Central memory CD8-positive, alpha-beta T cell (primary cell): ENCODE results near the gene AIG1.

Experiments used
- ATAC-seq: fragments of 150-1000 bp; cut with Tn5 transposase; replicated peaks from 2 replicates; pipeline ENCODE4 v1.10.0; 2022; ENCODE audit warnings: mild to moderate bottlenecking, moderate FRiP score, moderate number of reproducible peaks; ENCODE audit not compliant: poor library complexity, severe bottlenecking; ENCODE audit errors: extremely low read depth
- DNase-seq, 2 donors: peaks; one replicate each; pipeline ENCODE4 v3.0.0; 2021; ENCODE audit warnings: low spot score in 2 of 2
- H3K27ac Mint-ChIP-seq: one replicate; pipeline ENCODE4 v1.8.0; 2022; ENCODE audit warnings: low read depth, mild to moderate bottlenecking, moderate library complexity, mixed read lengths
- H3K27me3 Mint-ChIP-seq: one replicate; pipeline ENCODE4 v1.8.0; 2022; ENCODE audit warnings: mixed read lengths
- H3K36me3 Mint-ChIP-seq: one replicate; pipeline ENCODE4 v1.8.0; 2022; ENCODE audit warnings: mild to moderate bottlenecking, moderate library complexity, mixed read lengths; ENCODE audit not compliant: insufficient read depth
- H3K4me1 Mint-ChIP-seq: one replicate; pipeline ENCODE4 v1.8.0; 2022; ENCODE audit warnings: mixed read lengths
- H3K4me3 Mint-ChIP-seq: one replicate; pipeline ENCODE4 v1.8.0; 2022; ENCODE audit warnings: mild to moderate bottlenecking, moderate library complexity, mixed read lengths
- H3K9me3 Mint-ChIP-seq: one replicate; pipeline ENCODE4 v1.8.0; 2022; ENCODE audit warnings: mixed read lengths

The AIG1 gene

DNA sequence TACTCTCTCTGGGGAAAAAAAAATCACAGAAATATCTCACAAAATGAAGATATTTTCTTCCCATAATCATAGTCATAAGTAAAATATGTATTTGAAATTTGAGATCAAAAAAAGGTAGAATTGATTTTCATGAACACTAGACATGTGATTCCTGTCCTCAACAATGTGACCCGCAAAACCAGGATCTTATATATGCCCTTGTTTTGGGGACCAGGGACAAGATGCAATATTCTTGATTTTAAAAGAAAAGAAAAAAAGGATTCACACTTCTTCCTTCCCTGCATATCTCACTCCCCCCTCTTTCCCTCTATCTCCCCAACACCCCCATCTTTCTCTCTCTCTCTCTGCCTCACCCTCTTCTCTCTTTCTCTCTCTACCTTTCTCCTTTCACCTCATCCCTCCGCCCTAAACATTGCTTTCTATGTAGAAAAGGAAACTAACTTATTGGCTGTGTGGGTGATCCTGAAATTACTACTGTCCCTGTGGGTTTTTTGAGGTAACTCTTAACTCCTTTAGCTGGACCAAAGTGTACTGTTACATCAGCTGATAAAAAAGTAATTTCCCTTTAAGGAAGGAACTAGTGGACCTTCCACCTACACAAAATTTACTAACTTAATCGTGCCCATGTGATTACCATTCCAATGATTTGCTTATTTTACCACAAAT, 85.6 kb downstream of the AIG1 start:
- Mint-ChIP-seq H3K27me3 (no peaks in the 10 kb centered on the region), H3K27ac (no peak overlapping the region), H3K4me3 (no peak overlapping the region), H3K4me1 (no peaks in the 10 kb centered on the region), H3K36me3 (no peaks in the 10 kb centered on the region), H3K9me3 (no peaks in the 10 kb centered on the region)
- DNase-seq (no peak), ATAC-seq (no peak)

DNA sequence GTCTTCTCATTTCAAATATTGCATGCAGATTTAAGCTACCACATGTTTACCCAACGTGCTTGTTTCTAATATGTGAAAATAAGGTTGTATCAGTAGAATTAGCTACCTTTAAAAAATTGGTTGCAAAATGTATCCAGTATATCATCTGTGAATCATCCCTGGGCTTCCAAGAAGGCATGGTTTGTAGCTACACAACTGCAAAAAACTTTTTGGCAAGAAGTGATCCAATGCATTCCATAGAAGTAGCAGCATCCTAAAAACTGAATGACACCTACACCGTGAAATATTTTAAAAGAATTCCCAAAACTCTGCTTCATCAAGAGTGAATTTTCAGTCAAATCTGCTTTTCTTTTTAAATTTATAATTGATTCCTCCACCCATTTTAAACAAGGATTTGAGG, 89.1 kb downstream of the AIG1 start:
- H3K27me3 Mint-ChIP-seq, result no peaks in the 10 kb centered on the region
- no peak overlapping the region for H3K27ac Mint-ChIP-seq
- H3K9me3 Mint-ChIP-seq, result no peaks in the 10 kb centered on the region
- ATAC-seq, result no peak
- H3K4me1 Mint-ChIP-seq, result no peaks in the 10 kb centered on the region
- no peak for DNase-seq
- H3K4me3 Mint-ChIP-seq, result no peak overlapping the region
- H3K36me3 Mint-ChIP-seq, result no peaks in the 10 kb centered on the region

DNA sequence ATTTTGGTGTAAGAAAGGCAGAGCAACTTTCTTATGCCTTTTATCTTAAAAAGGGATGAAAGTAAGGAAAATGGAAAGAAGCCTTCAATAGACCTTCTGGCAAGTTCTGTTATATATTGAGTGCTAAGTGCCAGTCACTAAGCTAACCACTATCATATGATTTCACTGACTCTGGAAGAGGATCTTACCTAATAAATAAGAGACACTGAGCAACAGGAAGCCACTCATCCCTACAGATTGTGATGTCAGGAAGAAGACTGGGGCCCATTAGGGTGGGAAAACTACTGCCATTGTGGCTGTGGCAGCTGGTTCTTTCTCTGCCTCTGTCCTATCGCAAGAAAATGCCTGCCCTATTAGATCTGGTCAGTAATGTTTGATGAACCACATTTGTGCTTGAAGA, 89.6 kb downstream of the AIG1 start:
- no peaks in the 10 kb centered on the region for H3K27me3 Mint-ChIP-seq
- H3K27ac Mint-ChIP-seq, result no peak overlapping the region
- no peak for DNase-seq
- no peaks in the 10 kb centered on the region for H3K36me3 Mint-ChIP-seq
- no peak overlapping the region for H3K4me3 Mint-ChIP-seq
- ATAC-seq, result no peak
- no peaks in the 10 kb centered on the region for H3K9me3 Mint-ChIP-seq
- H3K4me1 Mint-ChIP-seq, result no peaks in the 10 kb centered on the region

DNA sequence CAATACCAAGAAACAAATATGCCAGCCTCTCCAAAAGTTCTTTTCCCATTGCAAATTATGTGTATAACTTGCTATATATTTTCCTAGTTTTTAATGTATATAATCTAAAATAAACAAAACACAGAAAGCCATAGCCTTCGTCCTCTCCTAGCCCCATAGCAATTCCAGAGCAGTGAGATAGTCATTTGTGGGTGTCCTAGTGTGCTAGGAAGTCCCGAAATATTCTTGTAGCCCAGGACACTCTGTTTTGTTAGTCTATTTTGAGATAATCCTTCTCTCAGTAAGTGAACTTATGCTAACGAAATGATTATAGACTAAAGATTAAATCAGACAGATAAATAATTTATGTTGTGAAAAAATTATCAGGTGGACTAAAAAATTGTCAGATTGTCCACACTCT, 90.7 kb downstream of the AIG1 start:
- no peak for DNase-seq
- Mint-ChIP-seq H3K4me1 (no peaks in the 10 kb centered on the region), H3K4me3 (no peak overlapping the region), H3K9me3 (no peaks in the 10 kb centered on the region), H3K27ac (no peak overlapping the region), H3K36me3 (no peaks in the 10 kb centered on the region), H3K27me3 (no peaks in the 10 kb centered on the region)
- ATAC-seq, result no peak

- Mint-ChIP-seq H3K4me3 (no peak overlapping the region), H3K4me1 (no peaks in the 10 kb centered on the region), H3K27ac (no peak overlapping the region), H3K36me3 (no peaks in the 10 kb centered on the region), H3K27me3 (no peaks in the 10 kb centered on the region), H3K9me3 (no peaks in the 10 kb centered on the region)
- ATAC-seq, result no peak
- DNase-seq, result no peak
Measured at GRCh38 chr6:143155681-143156080, 95.0 kb downstream of the AIG1 start.

- Mint-ChIP-seq H3K9me3 (no peaks in the 10 kb centered on the region), H3K27ac (no peak overlapping the region), H3K4me3 (no peak overlapping the region), H3K4me1 (no peaks in the 10 kb centered on the region), H3K27me3 (no peaks in the 10 kb centered on the region), H3K36me3 (no peaks in the 10 kb centered on the region)
- DNase-seq (no peak), ATAC-seq (no peak)
Measured at GRCh38 chr6:143157131-143157530, 96.4 kb downstream of the AIG1 start.

GRCh38 chr6:143158113-143158581, 97.5 kb downstream of the AIG1 start:
- Mint-ChIP-seq H3K4me1 (no peaks in the 10 kb centered on the region), H3K9me3 (no peaks in the 10 kb centered on the region), H3K4me3 (no peak overlapping the region), H3K27ac (no peak overlapping the region), H3K36me3 (no peaks in the 10 kb centered on the region), H3K27me3 (no peaks in the 10 kb centered on the region)
- ATAC-seq, result no peak
- DNase-seq, result no peak

GRCh38 chr6:143159001-143159400, 98.3 kb downstream of the AIG1 start:
- Mint-ChIP-seq H3K9me3 (no peaks in the 10 kb centered on the region), H3K4me3 (no peak overlapping the region), H3K36me3 (no peaks in the 10 kb centered on the region), H3K27me3 (no peaks in the 10 kb centered on the region), H3K4me1 (no peaks in the 10 kb centered on the region), H3K27ac (no peak overlapping the region)
- no peak for DNase-seq
- ATAC-seq, result no peak

DNA sequence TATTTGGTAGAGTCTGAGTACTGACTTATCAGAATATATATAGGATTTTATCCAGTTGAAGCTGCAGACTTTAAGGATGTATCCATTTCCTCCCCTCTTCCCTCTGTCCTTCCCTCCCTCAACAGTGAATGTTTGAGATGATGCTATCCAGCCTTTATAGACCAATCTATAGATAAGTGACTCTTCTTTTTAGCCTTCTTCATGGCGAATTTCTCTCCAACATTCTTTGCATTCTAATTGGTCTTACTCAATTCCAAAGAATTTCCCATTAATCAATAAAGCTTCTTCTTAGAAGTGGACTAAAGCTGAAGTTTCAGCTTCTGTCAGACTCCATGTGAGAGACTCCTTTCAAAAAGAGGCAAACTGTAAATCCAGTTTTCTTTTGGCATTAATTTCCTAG, 99.3 kb downstream of the AIG1 start:
- DNase-seq, result no peak
- Mint-ChIP-seq H3K36me3 (no peaks in the 10 kb centered on the region), H3K4me3 (no peak overlapping the region), H3K9me3 (no peaks in the 10 kb centered on the region), H3K27ac (no peak overlapping the region), H3K4me1 (no peaks in the 10 kb centered on the region), H3K27me3 (no peaks in the 10 kb centered on the region)
- ATAC-seq, result no peak

DNA sequence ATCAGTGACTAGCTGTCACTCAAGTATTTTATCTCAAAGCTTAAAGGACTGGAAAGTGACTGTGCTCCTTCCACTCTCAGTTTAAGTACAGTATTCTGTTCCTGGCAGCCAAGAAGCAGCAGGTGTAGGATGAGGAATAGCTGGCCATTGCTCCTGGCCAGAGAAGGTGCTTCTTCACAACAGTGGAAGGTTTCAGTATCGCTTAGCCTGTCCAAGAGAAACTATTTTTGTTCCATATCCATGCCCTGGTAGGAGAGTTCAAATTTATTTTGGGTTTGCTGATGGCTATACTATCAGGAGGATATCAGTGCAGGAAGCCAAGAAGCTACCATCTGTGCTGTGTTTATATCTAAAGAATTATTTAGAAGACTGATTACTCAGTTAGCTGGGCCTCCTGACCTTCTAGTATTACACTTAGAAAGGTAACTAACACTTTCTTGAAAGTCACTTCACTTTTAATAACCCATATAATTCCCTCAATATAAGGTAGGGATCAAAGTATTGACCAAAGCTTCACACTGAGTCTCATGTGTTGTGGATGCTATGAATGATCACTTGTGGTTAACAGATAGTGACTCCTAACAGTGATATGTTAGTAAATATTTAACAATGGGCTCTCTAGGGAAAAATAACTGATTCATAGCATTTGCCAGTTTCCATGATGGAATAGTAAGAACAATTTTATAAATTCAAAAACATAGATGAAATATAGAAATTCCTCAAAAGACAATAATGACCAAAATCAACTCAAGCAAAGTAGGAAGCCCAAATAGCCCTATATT, 99.9 kb downstream of the AIG1 start:
- Mint-ChIP-seq H3K4me1 (no peaks in the 10 kb centered on the region), H3K9me3 (no peaks in the 10 kb centered on the region), H3K27me3 (no peaks in the 10 kb centered on the region), H3K36me3 (no peaks in the 10 kb centered on the region), H3K27ac (no peak overlapping the region), H3K4me3 (no peak overlapping the region)
- ATAC-seq (no peak), DNase-seq (no peak)

DNA sequence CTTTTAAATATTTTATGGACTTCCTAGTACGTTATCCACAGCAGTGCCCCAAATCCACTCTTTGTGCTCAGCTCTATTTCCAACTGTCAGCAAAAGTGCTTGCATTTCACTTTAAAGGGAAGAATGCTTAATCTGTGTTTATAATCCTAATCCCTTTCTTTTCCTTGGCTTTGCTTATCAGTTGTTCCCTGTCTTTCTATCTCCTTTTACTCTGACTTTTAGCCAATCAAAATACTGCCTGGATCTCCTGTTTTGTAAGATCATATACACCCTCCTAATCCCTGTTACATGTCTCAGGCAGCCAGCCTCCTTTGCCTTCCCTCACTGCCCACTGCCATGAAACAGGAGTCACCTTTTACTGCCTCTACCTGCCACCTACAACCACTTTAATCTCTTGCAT, 102.9 kb downstream of the AIG1 start:
- no peak for ATAC-seq

GRCh38 chr6:143164565-143165105, 103.9 kb downstream of the AIG1 start:
- Mint-ChIP-seq H3K27me3 (no peaks in the 10 kb centered on the region), H3K36me3 (peaks cover 2% of the 10 kb centered on the region), H3K4me1 (no peaks in the 10 kb centered on the region), H3K4me3 (no peak overlapping the region), H3K9me3 (no peaks in the 10 kb centered on the region), H3K27ac (no peak overlapping the region)
- DNase-seq (no peak), ATAC-seq (no peak)

More for the DNA sequence above, 102.9 kb downstream of the AIG1 start:
- Mint-ChIP-seq H3K4me1 (no peaks in the 10 kb centered on the region), H3K36me3 (peaks cover 2% of the 10 kb centered on the region), H3K27ac (no peak overlapping the region), H3K9me3 (no peaks in the 10 kb centered on the region), H3K27me3 (no peaks in the 10 kb centered on the region), H3K4me3 (no peak overlapping the region)
- DNase-seq, result no peak

DNA sequence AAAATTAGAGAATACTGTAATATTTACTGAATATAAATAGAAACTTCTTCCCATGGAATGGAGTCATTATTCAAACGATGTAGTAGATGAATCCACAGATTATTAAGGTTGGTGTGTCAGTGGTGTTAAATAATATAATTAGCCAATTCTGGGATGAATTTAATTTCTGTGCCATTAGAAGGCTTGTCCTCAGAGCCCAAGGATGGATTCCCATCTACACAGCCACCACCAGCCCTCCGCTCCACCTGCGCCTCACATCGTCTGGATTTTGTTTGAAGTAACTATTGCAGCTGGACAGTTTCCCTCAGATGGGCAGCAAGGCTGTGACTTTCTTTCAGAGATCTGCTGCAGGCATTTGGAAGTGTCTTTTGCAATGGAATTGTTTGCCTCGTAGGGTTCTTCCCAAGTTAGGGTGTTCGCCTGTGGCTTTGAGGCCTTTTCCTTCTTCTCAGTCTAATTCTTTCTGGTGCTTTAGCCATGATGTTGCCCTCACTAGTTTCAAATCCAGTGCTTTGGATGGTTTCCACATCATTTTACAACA, 104.7 kb downstream of the AIG1 start:
- Mint-ChIP-seq H3K36me3 (peaks cover 2% of the 10 kb centered on the region), H3K9me3 (no peaks in the 10 kb centered on the region), H3K4me1 (no peaks in the 10 kb centered on the region), H3K4me3 (no peak overlapping the region), H3K27ac (no peak overlapping the region), H3K27me3 (no peaks in the 10 kb centered on the region)
- DNase-seq, result no peak
- ATAC-seq, result no peak
